Breast epithelium (tissue), 4 donors: ENCODE results near the gene HMGCL. TPM values are rescaled to one million over a fixed set of nuclear protein-coding genes. Genes with fewer than 3 reads are reported as not detected.

Experiments
- DNase-seq, 2 donors: peaks; one replicate each; pipeline ENCODE4 v3.0.0-alpha.2; 2019; ENCODE audit warnings: low spot score in 2 of 2
- H3K27ac ChIP-seq, 2 donors: fragments of 200-600 bp; sonication (generic) in 1 of 2; one replicate each; pipeline ENCODE4 v1.5.1; 2016 to 2019; ENCODE audit warnings: mild to moderate bottlenecking in 1 of 2
- H3K27me3 ChIP-seq, 2 donors: fragments of 200-600 bp; sonication (generic) in 1 of 2; one replicate each; pipeline versions ENCODE4 v1.5.1 to v1.6.0; 2017 to 2019; ENCODE audit warnings: control low read depth in 1 of 2, mild to moderate bottlenecking in 1 of 2
- H3K36me3 ChIP-seq: fragments of 200-600 bp; one replicate; pipeline ENCODE4 v1.5.1; 2019
- H3K4me1 ChIP-seq, 2 donors: fragments of 200-600 bp; sonication (generic); one replicate each; pipeline ENCODE4 v1.5.1; 2016 to 2019; ENCODE audit warnings: control low read depth in 1 of 2
- H3K4me3 ChIP-seq, 3 donors: fragments of 200-600 bp; sonication (generic); 1 replicate in 2 of 3; 2 replicates in 1 of 3; pipeline ENCODE4 v1.5.1; 2016 to 2019; ENCODE audit warnings: mild to moderate bottlenecking in 3 of 3, moderate library complexity in 2 of 3
- H3K9me3 ChIP-seq, 2 donors: fragments of 200-600 bp; sonication (generic) in 1 of 2; one replicate each; pipeline ENCODE4 v1.5.1; 2016 to 2019; ENCODE audit warnings: control low read depth in 1 of 2
- CTCF ChIP-seq, 3 donors: fragments of 450-650 bp; IDR thresholded peaks; one replicate each; pipeline ENCODE4 v1.5.1; 2016 to 2017; ENCODE audit warnings: antibody characterized with exemption in 3 of 3, mild to moderate bottlenecking in 3 of 3, moderate library complexity in 3 of 3
- POLR2A ChIP-seq: fragments of 450-650 bp; IDR thresholded peaks from one replicate; pipeline ENCODE4 v1.6.1; 2016; ENCODE audit warnings: antibody characterized with exemption, mild to moderate bottlenecking, moderate library complexity
- POLR2AphosphoS5 ChIP-seq, 3 donors: sonication (generic); formaldehyde crosslinking; IDR thresholded peaks; one replicate each; pipeline ENCODE4 v1.6.1; 2017; ENCODE audit warnings: antibody characterized with exemption in 3 of 3
- intact Hi-C: fragments of 100-400 bp; cut with DNase I; formaldehyde crosslinking; loops from one replicate; pipeline ENCODE4 v1.15.1; 2023; ENCODE audit warnings: low total_unique reads
- total RNA-seq, 3 donors: library from RNA; depleted of rRNA; stranded (reverse); fragments of >200 nt; gene quantifications; one replicate each; pipeline ENCODE4 v1.1.0, GENCODE V29; 2016

HMGCL gene
- total RNA-seq, 3 donors from 2014 or later: 31.7 to 42.4 (median 39.0) TPM

- Histone ChIP-seq H3K4me1 (peaks cover 0 to 14% of the 10 kb centered on the region in 2 donors), H3K36me3 (no peaks in the 10 kb centered on the region), H3K27me3 (no peaks in the 10 kb centered on the region), H3K27ac (peak overlapping the region; percentile 6 to 52), H3K9me3 (no peaks in the 10 kb centered on the region), H3K4me3 (no peak overlapping the region)
- intact Hi-C loops: no loop called here
- DNase-seq: no peak
- TF ChIP-seq POLR2A (no peak), CTCF (IDR thresholded peaks at IDR 0.05) (no peak), POLR2AphosphoS5 (IDR thresholded peaks at IDR 0.05) (no peak)
Measured at GRCh38 chr1:23793861-23794731, 31.1 kb downstream of the HMGCL start.

- H3K4me3 ChIP-seq: peak overlapping the region in 1 of 3 donors; percentile 94
- H3K4me1 ChIP-seq: peaks cover 0 to 14% of the 10 kb centered on the region in 2 donors
- no peaks in the 10 kb centered on the region for H3K27me3 ChIP-seq
- no peak for TF ChIP-seq POLR2A
- DNase-seq: peak in 1 of 2 donors; percentile 70
- H3K27ac ChIP-seq: peak overlapping the region; percentile 6 to 52
- no peaks in the 10 kb centered on the region for H3K36me3 ChIP-seq
- no peaks in the 10 kb centered on the region for H3K9me3 ChIP-seq
- intact Hi-C loops: no loop called here
Measured at GRCh38 chr1:23793018-23793781, 32.0 kb downstream of the HMGCL start.

GRCh38 chr1:23792151-23792945, 32.9 kb downstream of the HMGCL start:
- H3K27me3 ChIP-seq: no peaks in the 10 kb centered on the region
- H3K9me3 ChIP-seq: no peaks in the 10 kb centered on the region
- peak overlapping the region; percentile 70 to 94 (median 85) for H3K4me3 ChIP-seq
- H3K27ac ChIP-seq: peak overlapping the region; percentile 62 to 82
- no peak for TF ChIP-seq POLR2AphosphoS5 (IDR thresholded peaks at IDR 0.05)
- no peak for TF ChIP-seq CTCF (IDR thresholded peaks at IDR 0.05)
- TF ChIP-seq POLR2A: no peak
- H3K36me3 ChIP-seq: no peaks in the 10 kb centered on the region
- H3K4me1 ChIP-seq: peaks cover 0 to 14% of the 10 kb centered on the region in 2 donors
- intact Hi-C loops: no loop called here
- no peak for DNase-seq

- Histone ChIP-seq H3K4me1 (peaks cover 0 to 14% of the 10 kb centered on the region in 2 donors), H3K27ac (peak overlapping the region; percentile 82 to 89), H3K36me3 (no peaks in the 10 kb centered on the region), H3K9me3 (no peaks in the 10 kb centered on the region), H3K4me3 (peak overlapping the region; percentile 70 to 94 (median 85)), H3K27me3 (no peaks in the 10 kb centered on the region)
- intact Hi-C loops: no loop called here
- TF ChIP-seq CTCF (IDR thresholded peaks at IDR 0.05) (no peak), POLR2A (no peak), POLR2AphosphoS5 (IDR thresholded peaks at IDR 0.05) (no peak)
- no peak for DNase-seq
Measured at GRCh38 chr1:23791516-23792047, 33.6 kb downstream of the HMGCL start.
